GM23338 (cell line): ENCODE results near the gene ASIC5. TPM values are rescaled to one million over a fixed set of nuclear protein-coding genes. Genes with fewer than 3 reads are reported as not detected.
A peak's percentile ranks its signal among the peaks of the same experiment; 100 is the strongest.

Source experiments
- ATAC-seq: fragments of 200-7000 bp; cut with Tn5 transposase; 3 replicates; pipeline ENCODE4 v1.9.1; 2020
- DNase-seq: peaks from one replicate; pipeline ENCODE4 v3.0.0-alpha.2; 2015; ENCODE audit warnings: low spot score
- H2AFZ ChIP-seq: fragments of 200-600 bp; sonication (generic); 2 replicates; pipeline ENCODE4 v1.8.0; 2016; ENCODE audit warnings: antibody characterized with exemption, mild to moderate bottlenecking, moderate library complexity
- H3F3A ChIP-seq: fragments of 200-600 bp; sonication (generic); replicated peaks from 2 replicates; pipeline ENCODE4 v1.8.0; 2017; ENCODE audit warnings: antibody characterized with exemption, mixed run types, low read depth
- H3K27ac ChIP-seq: fragments of 200-600 bp; sonication (generic); 2 replicates; pipeline ENCODE4 v1.6.1; 2016; ENCODE audit warnings: low read depth
- H3K27me3 ChIP-seq: fragments of 200-600 bp; sonication (generic); 2 replicates; pipeline ENCODE4 v1.8.0; 2016; ENCODE audit warnings: mild to moderate bottlenecking, mixed run types, moderate library complexity; ENCODE audit not compliant: insufficient read depth
- H3K36me3 ChIP-seq: fragments of 200-600 bp; sonication (generic); 2 replicates; pipeline ENCODE4 v1.8.0; 2016; ENCODE audit warnings: mild to moderate bottlenecking; ENCODE audit not compliant: insufficient read depth
- H3K4me1 ChIP-seq: fragments of 200-600 bp; sonication (generic); 2 replicates; pipeline ENCODE4 v1.8.0; 2016; ENCODE audit warnings: mild to moderate bottlenecking, moderate library complexity; ENCODE audit not compliant: insufficient read depth
- H3K4me2 ChIP-seq: fragments of 200-600 bp; sonication (generic); 2 replicates; pipeline ENCODE4 v1.7.1; 2017; ENCODE audit warnings: mixed run types
- H3K4me3 ChIP-seq: fragments of 200-600 bp; sonication (generic); 2 replicates; pipeline ENCODE4 v1.6.1; 2016; ENCODE audit warnings: mixed run types
- H3K79me2 ChIP-seq: fragments of 200-600 bp; sonication (generic); replicated peaks from 2 replicates; pipeline ENCODE4 v1.8.0; 2017; ENCODE audit warnings: mild to moderate bottlenecking; ENCODE audit not compliant: insufficient read depth
- H3K9me2 ChIP-seq: fragments of 200-600 bp; sonication (generic); 2 replicates; pipeline ENCODE4 v1.8.0; 2017; ENCODE audit not compliant: insufficient read depth
- H4K20me1 ChIP-seq: fragments of 200-600 bp; sonication (generic); replicated peaks from 2 replicates; pipeline ENCODE4 v1.8.0; 2017; ENCODE audit warnings: mild to moderate bottlenecking; ENCODE audit not compliant: insufficient read depth
- H3K27ac Mint-ChIP-seq: 2 replicates; pipeline ENCODE4 v1.8.0; 2020; ENCODE audit warnings: inconsistent platforms, mild to moderate bottlenecking, moderate library complexity, mixed read lengths
- H3K27me3 Mint-ChIP-seq: 3 replicates; pipeline ENCODE4 v1.8.0; 2022; ENCODE audit warnings: low read depth, mild to moderate bottlenecking, moderate library complexity, mixed read lengths, inconsistent platforms; ENCODE audit not compliant: insufficient read depth, poor library complexity
- H3K36me3 Mint-ChIP-seq: 3 replicates; pipeline ENCODE4 v1.8.0; 2021; ENCODE audit warnings: low read depth, mild to moderate bottlenecking, inconsistent platforms, moderate library complexity, mixed read lengths
- H3K4me1 Mint-ChIP-seq: 3 replicates; pipeline ENCODE4 v1.8.0; 2020; ENCODE audit warnings: mild to moderate bottlenecking, inconsistent platforms, mixed read lengths
- H3K4me3 Mint-ChIP-seq: 3 replicates; pipeline ENCODE4 v1.8.0; 2021; ENCODE audit warnings: moderate library complexity, mild to moderate bottlenecking, inconsistent platforms, mixed read lengths
- H3K9me3 Mint-ChIP-seq: 3 replicates; pipeline ENCODE4 v1.8.0; 2020; ENCODE audit warnings: moderate library complexity, mild to moderate bottlenecking, inconsistent platforms, mixed read lengths
- CREB1 ChIP-seq: fragments of 250-450 bp; sonication (Bioruptor Pico); IDR thresholded peaks from 2 replicates; pipeline ENCODE4 v1.5.0; 2020; ENCODE audit warnings: low read depth, mild to moderate bottlenecking, moderate library complexity
- EZH2 ChIP-seq: fragments of 200-600 bp; sonication (generic); IDR thresholded peaks from one replicate; pipeline ENCODE4 v1.8.0; 2017; ENCODE audit warnings: antibody characterized with exemption, mild to moderate bottlenecking, low read depth; ENCODE audit not compliant: unreplicated experiment
- EZH2phosphoT487 ChIP-seq: fragments of 200-600 bp; sonication (generic); IDR thresholded peaks from one replicate; pipeline ENCODE4 v1.8.1; 2018; ENCODE audit warnings: antibody characterized with exemption; ENCODE audit not compliant: unreplicated experiment
- JUNB ChIP-seq: IDR thresholded peaks from one replicate; pipeline ENCODE4 v1.6.1; 2016; ENCODE audit warnings: antibody characterized with exemption; ENCODE audit not compliant: unreplicated experiment
- NANOG ChIP-seq: IDR thresholded peaks from 2 replicates; pipeline ENCODE4 v1.6.1; 2016; ENCODE audit warnings: antibody characterized with exemption, borderline replicate concordance
- POLR2AphosphoS5 ChIP-seq: IDR thresholded peaks from 2 replicates; pipeline ENCODE4 v1.6.1; 2016; ENCODE audit warnings: antibody characterized with exemption, low read depth
- STAT1 ChIP-seq: IDR thresholded peaks from one replicate; pipeline ENCODE4 v1.6.1; 2016; ENCODE audit warnings: antibody characterized with exemption; ENCODE audit not compliant: unreplicated experiment
- ZNF114 ChIP-seq: fragments of 250-450 bp; sonication (Bioruptor Pico); IDR thresholded peaks from 2 replicates; pipeline ENCODE4 v1.5.0; 2020; ENCODE audit warnings: mild to moderate bottlenecking, moderate library complexity
- ZNF331 ChIP-seq: fragments of 250-450 bp; sonication (Bioruptor Pico); IDR thresholded peaks from 2 replicates; pipeline ENCODE4 v1.5.0; 2020; ENCODE audit warnings: low read depth, mild to moderate bottlenecking, moderate library complexity
- polyA plus RNA-seq: library from polyadenylated mRNA; unstranded; fragments of >200 nt; fragmentation: Nextera tagmentation; extraction: Ambion mirVana; gene quantifications from 2 replicates; pipeline ENCODE4 v1.2.1, GENCODE V29; 2016
- total RNA-seq: library from RNA; depleted of rRNA; stranded (reverse); fragments of >200 nt; shearing (Covaris generic); gene quantifications from 2 replicates; pipeline ENCODE4 v1.2.3, GENCODE V29; 2014
- TF ChIP-seq, protein P1 (sequence below): IDR thresholded peaks from 2 replicates; pipeline ENCODE4 v1.6.1; 2016; ENCODE audit warnings: antibody characterized with exemption
- TF ChIP-seq, protein P2 (sequence below), 2 experiments: fragments of 200-600 bp in 1 of 2; sonication (generic) in 1 of 2; conservative IDR thresholded peaks; 2 replicates each; pipeline versions ENCODE4 v1.5.1 to v1.6.1; 2016 to 2017; ENCODE audit warnings: antibody characterized with exemption in 2 of 2, low read depth in 2 of 2, mild to moderate bottlenecking in 2 of 2, moderate library complexity in 1 of 2
- TF ChIP-seq, protein P3 (sequence below): fragments of 250-450 bp; sonication (Bioruptor Pico); IDR thresholded peaks from 2 replicates; pipeline ENCODE4 v1.5.0; 2020; ENCODE audit warnings: mild to moderate bottlenecking, moderate library complexity
- TF ChIP-seq, protein P4 (sequence below): IDR thresholded peaks from one replicate; pipeline ENCODE4 v1.6.1; 2018; ENCODE audit warnings: antibody characterized with exemption; ENCODE audit not compliant: unreplicated experiment

ASIC5 gene
- total and polyA plus RNA-seq, 2 experiments from 2014 or later, result not detected

DNA sequence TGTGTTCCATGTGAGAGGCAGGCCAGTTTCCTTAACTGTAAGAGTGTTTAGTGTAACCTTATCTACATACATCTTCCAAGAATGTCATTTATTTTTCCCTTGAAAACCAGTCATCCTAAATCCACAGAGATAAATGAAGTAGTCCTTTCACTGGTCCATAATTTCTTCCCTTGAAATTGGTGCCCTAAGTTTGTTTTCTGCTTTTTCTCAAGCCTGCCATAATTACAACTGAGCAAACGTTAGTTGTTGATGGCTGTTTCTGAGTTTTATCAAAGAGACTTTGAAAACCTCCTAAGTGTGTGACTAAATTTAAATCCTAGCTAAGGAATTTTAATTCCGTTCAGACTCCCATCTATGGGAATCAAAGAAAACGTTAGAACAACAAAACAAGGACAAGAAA, 33.8 kb upstream of the ASIC5 start:
- peak overlapping the region; percentile 11 for H3K4me2 ChIP-seq

More for the DNA sequence above, 33.8 kb upstream of the ASIC5 start:
- Mint-ChIP-seq H3K4me1 (peaks cover 26% of the 10 kb centered on the region), H3K4me3 (no peak overlapping the region), H3K9me3 (peaks cover 23% of the 10 kb centered on the region), H3K36me3 (peaks cover 13% of the 10 kb centered on the region; the same call in 2 of the 3 replicates), H3K27ac (no peak overlapping the region), H3K27me3 (no peaks in the 10 kb centered on the region)
- Histone ChIP-seq H3F3A (no peaks in the 10 kb centered on the region), H3K79me2 (no peaks in the 10 kb centered on the region), H3K27ac (no peak overlapping the region), H4K20me1 (no peaks in the 10 kb centered on the region), H3K27me3 (no peaks in the 10 kb centered on the region), H3K4me3 (no peak overlapping the region), H3K36me3 (no peaks in the 10 kb centered on the region), H2AFZ (peak overlapping the region; percentile 26; the same call in 1 of the 2 replicates), H3K9me2 (no peaks in the 10 kb centered on the region), H3K4me1 (peaks cover 22% of the 10 kb centered on the region)
- no peak for DNase-seq
- TF ChIP-seq STAT1 (no peak), JUNB (no peak), ZNF331 (CRISPR knock-in tag) (no peak), EZH2 (no peak), NANOG (no peak), ZNF114 (CRISPR knock-in tag) (no peak), EZH2phosphoT487 (no peak), CREB1 (CRISPR knock-in tag) (no peak), POLR2AphosphoS5 (no peak)
- TF ChIP-seq, protein P1, sequence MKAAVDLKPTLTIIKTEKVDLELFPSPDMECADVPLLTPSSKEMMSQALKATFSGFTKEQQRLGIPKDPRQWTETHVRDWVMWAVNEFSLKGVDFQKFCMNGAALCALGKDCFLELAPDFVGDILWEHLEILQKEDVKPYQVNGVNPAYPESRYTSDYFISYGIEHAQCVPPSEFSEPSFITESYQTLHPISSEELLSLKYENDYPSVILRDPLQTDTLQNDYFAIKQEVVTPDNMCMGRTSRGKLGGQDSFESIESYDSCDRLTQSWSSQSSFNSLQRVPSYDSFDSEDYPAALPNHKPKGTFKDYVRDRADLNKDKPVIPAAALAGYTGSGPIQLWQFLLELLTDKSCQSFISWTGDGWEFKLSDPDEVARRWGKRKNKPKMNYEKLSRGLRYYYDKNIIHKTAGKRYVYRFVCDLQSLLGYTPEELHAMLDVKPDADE, result no peak
- TF ChIP-seq, protein P2, sequence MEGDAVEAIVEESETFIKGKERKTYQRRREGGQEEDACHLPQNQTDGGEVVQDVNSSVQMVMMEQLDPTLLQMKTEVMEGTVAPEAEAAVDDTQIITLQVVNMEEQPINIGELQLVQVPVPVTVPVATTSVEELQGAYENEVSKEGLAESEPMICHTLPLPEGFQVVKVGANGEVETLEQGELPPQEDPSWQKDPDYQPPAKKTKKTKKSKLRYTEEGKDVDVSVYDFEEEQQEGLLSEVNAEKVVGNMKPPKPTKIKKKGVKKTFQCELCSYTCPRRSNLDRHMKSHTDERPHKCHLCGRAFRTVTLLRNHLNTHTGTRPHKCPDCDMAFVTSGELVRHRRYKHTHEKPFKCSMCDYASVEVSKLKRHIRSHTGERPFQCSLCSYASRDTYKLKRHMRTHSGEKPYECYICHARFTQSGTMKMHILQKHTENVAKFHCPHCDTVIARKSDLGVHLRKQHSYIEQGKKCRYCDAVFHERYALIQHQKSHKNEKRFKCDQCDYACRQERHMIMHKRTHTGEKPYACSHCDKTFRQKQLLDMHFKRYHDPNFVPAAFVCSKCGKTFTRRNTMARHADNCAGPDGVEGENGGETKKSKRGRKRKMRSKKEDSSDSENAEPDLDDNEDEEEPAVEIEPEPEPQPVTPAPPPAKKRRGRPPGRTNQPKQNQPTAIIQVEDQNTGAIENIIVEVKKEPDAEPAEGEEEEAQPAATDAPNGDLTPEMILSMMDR (conservative IDR thresholded peaks at IDR 0.05; ENCODE audit: low read depth in 2 of 2), result no peak
- TF ChIP-seq, protein P3, sequence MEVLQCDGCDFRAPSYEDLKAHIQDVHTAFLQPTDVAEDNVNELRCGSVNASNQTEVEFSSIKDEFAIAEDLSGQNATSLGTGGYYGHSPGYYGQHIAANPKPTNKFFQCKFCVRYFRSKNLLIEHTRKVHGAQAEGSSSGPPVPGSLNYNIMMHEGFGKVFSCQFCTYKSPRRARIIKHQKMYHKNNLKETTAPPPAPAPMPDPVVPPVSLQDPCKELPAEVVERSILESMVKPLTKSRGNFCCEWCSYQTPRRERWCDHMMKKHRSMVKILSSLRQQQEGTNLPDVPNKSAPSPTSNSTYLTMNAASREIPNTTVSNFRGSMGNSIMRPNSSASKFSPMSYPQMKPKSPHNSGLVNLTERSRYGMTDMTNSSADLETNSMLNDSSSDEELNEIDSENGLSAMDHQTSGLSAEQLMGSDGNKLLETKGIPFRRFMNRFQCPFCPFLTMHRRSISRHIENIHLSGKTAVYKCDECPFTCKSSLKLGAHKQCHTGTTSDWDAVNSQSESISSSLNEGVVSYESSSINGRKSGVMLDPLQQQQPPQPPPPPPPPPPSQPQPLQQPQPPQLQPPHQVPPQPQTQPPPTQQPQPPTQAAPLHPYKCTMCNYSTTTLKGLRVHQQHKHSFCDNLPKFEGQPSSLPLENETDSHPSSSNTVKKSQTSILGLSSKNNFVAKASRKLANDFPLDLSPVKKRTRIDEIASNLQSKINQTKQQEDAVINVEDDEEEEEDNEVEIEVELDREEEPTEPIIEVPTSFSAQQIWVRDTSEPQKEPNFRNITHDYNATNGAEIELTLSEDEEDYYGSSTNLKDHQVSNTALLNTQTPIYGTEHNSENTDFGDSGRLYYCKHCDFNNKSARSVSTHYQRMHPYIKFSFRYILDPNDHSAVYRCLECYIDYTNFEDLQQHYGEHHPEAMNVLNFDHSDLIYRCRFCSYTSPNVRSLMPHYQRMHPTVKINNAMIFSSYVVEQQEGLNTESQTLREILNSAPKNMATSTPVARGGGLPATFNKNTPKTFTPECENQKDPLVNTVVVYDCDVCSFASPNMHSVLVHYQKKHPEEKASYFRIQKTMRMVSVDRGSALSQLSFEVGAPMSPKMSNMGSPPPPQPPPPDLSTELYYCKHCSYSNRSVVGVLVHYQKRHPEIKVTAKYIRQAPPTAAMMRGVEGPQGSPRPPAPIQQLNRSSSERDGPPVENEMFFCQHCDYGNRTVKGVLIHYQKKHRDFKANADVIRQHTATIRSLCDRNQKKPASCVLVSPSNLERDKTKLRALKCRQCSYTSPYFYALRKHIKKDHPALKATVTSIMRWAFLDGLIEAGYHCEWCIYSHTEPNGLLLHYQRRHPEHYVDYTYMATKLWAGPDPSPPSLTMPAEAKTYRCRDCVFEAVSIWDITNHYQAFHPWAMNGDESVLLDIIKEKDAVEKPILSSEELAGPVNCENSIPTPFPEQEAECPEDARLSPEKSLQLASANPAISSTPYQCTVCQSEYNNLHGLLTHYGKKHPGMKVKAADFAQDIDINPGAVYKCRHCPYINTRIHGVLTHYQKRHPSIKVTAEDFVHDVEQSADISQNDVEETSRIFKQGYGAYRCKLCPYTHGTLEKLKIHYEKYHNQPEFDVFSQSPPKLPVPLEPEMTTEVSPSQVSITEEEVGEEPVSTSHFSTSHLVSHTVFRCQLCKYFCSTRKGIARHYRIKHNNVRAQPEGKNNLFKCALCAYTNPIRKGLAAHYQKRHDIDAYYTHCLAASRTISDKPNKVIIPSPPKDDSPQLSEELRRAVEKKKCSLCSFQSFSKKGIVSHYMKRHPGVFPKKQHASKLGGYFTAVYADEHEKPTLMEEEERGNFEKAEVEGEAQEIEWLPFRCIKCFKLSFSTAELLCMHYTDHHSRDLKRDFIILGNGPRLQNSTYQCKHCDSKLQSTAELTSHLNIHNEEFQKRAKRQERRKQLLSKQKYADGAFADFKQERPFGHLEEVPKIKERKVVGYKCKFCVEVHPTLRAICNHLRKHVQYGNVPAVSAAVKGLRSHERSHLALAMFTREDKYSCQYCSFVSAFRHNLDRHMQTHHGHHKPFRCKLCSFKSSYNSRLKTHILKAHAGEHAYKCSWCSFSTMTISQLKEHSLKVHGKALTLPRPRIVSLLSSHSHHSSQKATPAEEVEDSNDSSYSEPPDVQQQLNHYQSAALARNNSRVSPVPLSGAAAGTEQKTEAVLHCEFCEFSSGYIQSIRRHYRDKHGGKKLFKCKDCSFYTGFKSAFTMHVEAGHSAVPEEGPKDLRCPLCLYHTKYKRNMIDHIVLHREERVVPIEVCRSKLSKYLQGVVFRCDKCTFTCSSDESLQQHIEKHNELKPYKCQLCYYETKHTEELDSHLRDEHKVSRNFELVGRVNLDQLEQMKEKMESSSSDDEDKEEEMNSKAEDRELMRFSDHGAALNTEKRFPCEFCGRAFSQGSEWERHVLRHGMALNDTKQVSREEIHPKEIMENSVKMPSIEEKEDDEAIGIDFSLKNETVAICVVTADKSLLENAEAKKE (CRISPR knock-in tag), result no peak
- TF ChIP-seq, protein P4, sequence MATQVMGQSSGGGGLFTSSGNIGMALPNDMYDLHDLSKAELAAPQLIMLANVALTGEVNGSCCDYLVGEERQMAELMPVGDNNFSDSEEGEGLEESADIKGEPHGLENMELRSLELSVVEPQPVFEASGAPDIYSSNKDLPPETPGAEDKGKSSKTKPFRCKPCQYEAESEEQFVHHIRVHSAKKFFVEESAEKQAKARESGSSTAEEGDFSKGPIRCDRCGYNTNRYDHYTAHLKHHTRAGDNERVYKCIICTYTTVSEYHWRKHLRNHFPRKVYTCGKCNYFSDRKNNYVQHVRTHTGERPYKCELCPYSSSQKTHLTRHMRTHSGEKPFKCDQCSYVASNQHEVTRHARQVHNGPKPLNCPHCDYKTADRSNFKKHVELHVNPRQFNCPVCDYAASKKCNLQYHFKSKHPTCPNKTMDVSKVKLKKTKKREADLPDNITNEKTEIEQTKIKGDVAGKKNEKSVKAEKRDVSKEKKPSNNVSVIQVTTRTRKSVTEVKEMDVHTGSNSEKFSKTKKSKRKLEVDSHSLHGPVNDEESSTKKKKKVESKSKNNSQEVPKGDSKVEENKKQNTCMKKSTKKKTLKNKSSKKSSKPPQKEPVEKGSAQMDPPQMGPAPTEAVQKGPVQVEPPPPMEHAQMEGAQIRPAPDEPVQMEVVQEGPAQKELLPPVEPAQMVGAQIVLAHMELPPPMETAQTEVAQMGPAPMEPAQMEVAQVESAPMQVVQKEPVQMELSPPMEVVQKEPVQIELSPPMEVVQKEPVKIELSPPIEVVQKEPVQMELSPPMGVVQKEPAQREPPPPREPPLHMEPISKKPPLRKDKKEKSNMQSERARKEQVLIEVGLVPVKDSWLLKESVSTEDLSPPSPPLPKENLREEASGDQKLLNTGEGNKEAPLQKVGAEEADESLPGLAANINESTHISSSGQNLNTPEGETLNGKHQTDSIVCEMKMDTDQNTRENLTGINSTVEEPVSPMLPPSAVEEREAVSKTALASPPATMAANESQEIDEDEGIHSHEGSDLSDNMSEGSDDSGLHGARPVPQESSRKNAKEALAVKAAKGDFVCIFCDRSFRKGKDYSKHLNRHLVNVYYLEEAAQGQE, result no peak
- ATAC-seq, result no peak
